Measurements from ENCODE around the gene KIF21B. TPM values are rescaled to one million over a fixed set of nuclear protein-coding genes. Genes with fewer than 3 reads are reported as not detected.

The KIF21B gene
- total and polyA plus RNA-seq, 2 experiments from 2014 or later: 0.03 TPM; not detected in 1

- H3K4me3 ChIP-seq: no peak overlapping the region
- H3K27me3 ChIP-seq (replicated peaks; ENCODE audit: insufficient read depth): peaks cover 31% of the 10 kb centered on the region
- no peak overlapping the region for H3K9ac ChIP-seq
- TF ChIP-seq EZH2phosphoT487 (IDR thresholded peaks at IDR 0.05; ENCODE audit: insufficient read depth, low read depth) (no peak), EZH2 (IDR thresholded peaks at IDR 0.05; ENCODE audit: insufficient read depth, poor library complexity, severe bottlenecking) (no peak)
- no peaks in the 10 kb centered on the region for H3K9me3 ChIP-seq (ENCODE audit: low read depth)
- no peaks in the 10 kb centered on the region for H3K4me1 ChIP-seq (ENCODE audit: insufficient read depth)
- H3K36me3 ChIP-seq (ENCODE audit: low read depth): no peaks in the 10 kb centered on the region
- H4K20me1 ChIP-seq (ENCODE audit: insufficient read depth): no peaks in the 10 kb centered on the region
- no peak overlapping the region for H3K4me2 ChIP-seq (ENCODE audit: unreplicated experiment)
- DNase-seq: no peak
- H3K79me2 ChIP-seq (ENCODE audit: insufficient read depth): no peaks in the 10 kb centered on the region
- no peaks in the 10 kb centered on the region for H3F3A ChIP-seq (ENCODE audit: insufficient read depth)
- H3K27ac ChIP-seq: no peak overlapping the region
- in situ Hi-C loops (cut with MboI): no loop called here
- no peaks in the 10 kb centered on the region for H3K9me2 ChIP-seq (ENCODE audit: insufficient read depth)
- no peak overlapping the region for H2AFZ ChIP-seq
- WGBS, 2 experiments (ENCODE audit: low coverage in 1 of 2, low lambda C conversion rate in 2 of 2, missing lambda C conversion rate in 2 of 2): 53 to 73% methylated on average over 2 of the region's 2 CpGs
Measured at GRCh38 chr1:201039418-201039817, 15.9 kb upstream of the KIF21B start.

- TF ChIP-seq EZH2phosphoT487 (IDR thresholded peaks at IDR 0.05; ENCODE audit: insufficient read depth, low read depth) (no peak), EZH2 (IDR thresholded peaks at IDR 0.05; ENCODE audit: insufficient read depth, poor library complexity, severe bottlenecking) (no peak)
- H3K4me1 ChIP-seq (ENCODE audit: insufficient read depth): no peaks in the 10 kb centered on the region
- H3K79me2 ChIP-seq (ENCODE audit: insufficient read depth): no peaks in the 10 kb centered on the region
- H3K9me2 ChIP-seq (ENCODE audit: insufficient read depth): no peaks in the 10 kb centered on the region
- H3K27me3 ChIP-seq (replicated peaks; ENCODE audit: insufficient read depth): peaks cover 35% of the 10 kb centered on the region
- no peaks in the 10 kb centered on the region for H3K9me3 ChIP-seq (ENCODE audit: low read depth)
- H3K4me2 ChIP-seq (ENCODE audit: unreplicated experiment): no peak overlapping the region
- in situ Hi-C loops (cut with MboI): no loop called here
- H3K9ac ChIP-seq: no peak overlapping the region
- no peak overlapping the region for H2AFZ ChIP-seq
- DNase-seq: no peak
- 62 to 64% methylated on average over 10 of the region's 10 CpGs for whole genome bisulfite sequencing, 2 experiments (ENCODE audit: low coverage in 1 of 2, low lambda C conversion rate in 2 of 2, missing lambda C conversion rate in 2 of 2)
- no peak overlapping the region for H3K27ac ChIP-seq
- no peak overlapping the region for H3K4me3 ChIP-seq
- H3K36me3 ChIP-seq (ENCODE audit: low read depth): no peaks in the 10 kb centered on the region
- no peaks in the 10 kb centered on the region for H4K20me1 ChIP-seq (ENCODE audit: insufficient read depth)
- H3F3A ChIP-seq (ENCODE audit: insufficient read depth): no peaks in the 10 kb centered on the region
Measured at GRCh38 chr1:201038186-201038876, 14.8 kb upstream of the KIF21B start.

GRCh38 chr1:201036188-201036842 is 12.8 kb upstream of the KIF21B start:
- 33 to 37% methylated on average over 12 of the region's 12 CpGs for WGBS, 2 experiments (ENCODE audit: low coverage in 1 of 2, low lambda C conversion rate in 2 of 2, missing lambda C conversion rate in 2 of 2)
- Histone ChIP-seq H3K9me2 (ENCODE audit: insufficient read depth) (no peaks in the 10 kb centered on the region), H3K4me1 (ENCODE audit: insufficient read depth) (no peaks in the 10 kb centered on the region), H3K4me2 (ENCODE audit: unreplicated experiment) (no peak overlapping the region), H3F3A (ENCODE audit: insufficient read depth) (no peaks in the 10 kb centered on the region), H2AFZ (no peak overlapping the region), H3K9me3 (ENCODE audit: low read depth) (no peaks in the 10 kb centered on the region), H3K4me3 (no peak overlapping the region), H3K9ac (no peak overlapping the region), H4K20me1 (ENCODE audit: insufficient read depth) (no peaks in the 10 kb centered on the region), H3K36me3 (ENCODE audit: low read depth) (no peaks in the 10 kb centered on the region), H3K27me3 (replicated peaks; ENCODE audit: insufficient read depth) (peaks cover 47% of the 10 kb centered on the region), H3K79me2 (ENCODE audit: insufficient read depth) (no peaks in the 10 kb centered on the region), H3K27ac (no peak overlapping the region)
- DNase-seq: no peak
- TF ChIP-seq EZH2phosphoT487 (IDR thresholded peaks at IDR 0.05; ENCODE audit: insufficient read depth, low read depth) (no peak), EZH2 (IDR thresholded peaks at IDR 0.05; ENCODE audit: insufficient read depth, poor library complexity, severe bottlenecking) (no peak)
- in situ Hi-C loops (cut with MboI): no loop called here

- Histone ChIP-seq H3F3A (ENCODE audit: insufficient read depth) (no peaks in the 10 kb centered on the region), H3K4me1 (ENCODE audit: insufficient read depth) (no peaks in the 10 kb centered on the region), H3K79me2 (ENCODE audit: insufficient read depth) (no peaks in the 10 kb centered on the region), H2AFZ (no peak overlapping the region), H3K9me2 (ENCODE audit: insufficient read depth) (no peaks in the 10 kb centered on the region), H3K4me3 (no peak overlapping the region), H3K9ac (no peak overlapping the region), H3K27me3 (replicated peaks; ENCODE audit: insufficient read depth) (peaks cover 47% of the 10 kb centered on the region), H3K27ac (no peak overlapping the region), H3K36me3 (ENCODE audit: low read depth) (no peaks in the 10 kb centered on the region), H3K4me2 (ENCODE audit: unreplicated experiment) (no peak overlapping the region), H3K9me3 (ENCODE audit: low read depth) (no peaks in the 10 kb centered on the region), H4K20me1 (ENCODE audit: insufficient read depth) (no peaks in the 10 kb centered on the region)
- no peak for DNase-seq
- in situ Hi-C loops (cut with MboI): no loop called here
- 36 to 41% methylated on average over 2 to 4 of the region's 4 CpGs for WGBS, 2 experiments (ENCODE audit: low coverage in 1 of 2, low lambda C conversion rate in 2 of 2, missing lambda C conversion rate in 2 of 2)
- no peak for TF ChIP-seq EZH2 (IDR thresholded peaks at IDR 0.05; ENCODE audit: insufficient read depth, poor library complexity, severe bottlenecking)
- TF ChIP-seq EZH2phosphoT487 (IDR thresholded peaks at IDR 0.05; ENCODE audit: insufficient read depth, low read depth): no peak
Measured at GRCh38 chr1:201034671-201035070, 11.2 kb upstream of the KIF21B start.

All from GM23248 (cell line).